PC-3 (cell line): ENCODE data around the gene ABL1. TPM values are rescaled to one million over a fixed set of nuclear protein-coding genes. Genes with fewer than 3 reads are reported as not detected.

Experiments used
- ATAC-seq: fragments of 200-7000 bp; cut with Tn5 transposase; 2 replicates; pipeline ENCODE4 v1.9.1; 2020; ENCODE audit warnings: mild to moderate bottlenecking, moderate library complexity
- BruUV-seq: library from RNA; stranded (reverse); fragments of 400-500 nt; replicated peaks from 2 replicates; lab custom pipeline; 2021; lab: Mats Ljungman, UMichigan
- CTCF ChIA-PET: fragments of 300-600 bp; sonication (Branson Sonifier 250); formaldehyde crosslinking; loops from one replicate; lab custom pipeline; 2022; ENCODE audit warnings: antibody characterized with exemption; lab: Charles Lee
- POLR2A ChIA-PET: fragments of 300-600 bp; sonication (Branson Sonifier 250); formaldehyde crosslinking; loops from one replicate; lab custom pipeline; 2022; ENCODE audit warnings: antibody characterized with exemption; ENCODE audit not compliant: unreplicated experiment; lab: Charles Lee
- DNase-seq: peaks from one replicate; pipeline ENCODE4 v3.0.0-alpha.2; 2015
- H2AFZ ChIP-seq: fragments of 300-600 bp; sonication (generic); 2 replicates; pipeline ENCODE4 v1.6.0; 2016; ENCODE audit warnings: antibody characterized with exemption, low read length
- H3F3A ChIP-seq: fragments of 300-600 bp; sonication (generic); one replicate; pipeline ENCODE4 v1.6.0; 2017; ENCODE audit warnings: antibody characterized with exemption, low read length, control low read depth, mild to moderate bottlenecking; ENCODE audit not compliant: unreplicated experiment
- H3K27ac ChIP-seq: fragments of 300-600 bp; sonication (generic); 2 replicates; pipeline ENCODE4 v1.5.1; 2016; ENCODE audit warnings: mild to moderate bottlenecking, low read length
- H3K27me3 ChIP-seq: fragments of 300-600 bp; sonication (generic); 2 replicates; pipeline ENCODE4 v1.6.1; 2016; ENCODE audit warnings: low read length, mixed read lengths
- H3K36me3 ChIP-seq: fragments of 300-600 bp; sonication (generic); 2 replicates; pipeline ENCODE4 v1.6.1; 2016; ENCODE audit warnings: low read depth, mixed run types, low read length, mixed read lengths
- H3K4me1 ChIP-seq: fragments of 300-600 bp; sonication (generic); 2 replicates; pipeline ENCODE4 v1.5.1; 2016; ENCODE audit warnings: low read length; ENCODE audit not compliant: insufficient read depth
- H3K4me2 ChIP-seq: fragments of 300-600 bp; sonication (generic); 2 replicates; pipeline ENCODE4 v1.6.0; 2016; ENCODE audit warnings: low read length
- H3K4me3 ChIP-seq: fragments of 300-600 bp; sonication (generic); 2 replicates; pipeline ENCODE4 v1.5.1; 2016; ENCODE audit warnings: mild to moderate bottlenecking, low read length, mixed read lengths
- H3K79me2 ChIP-seq: fragments of 300-600 bp; sonication (generic); 2 replicates; pipeline ENCODE4 v1.6.1; 2017; ENCODE audit warnings: low read length, mixed read lengths
- H3K9ac ChIP-seq: fragments of 300-600 bp; sonication (generic); 2 replicates; pipeline ENCODE4 v1.6.0; 2016; ENCODE audit warnings: mild to moderate bottlenecking, low read length
- H3K9me2 ChIP-seq: fragments of 300-600 bp; sonication (generic); replicated peaks from 2 replicates; pipeline ENCODE4 v1.6.1; 2016; ENCODE audit warnings: mixed run types, low read length, mixed read lengths
- H3K9me3 ChIP-seq: fragments of 300-600 bp; sonication (generic); 2 replicates; pipeline ENCODE4 v1.6.1; 2016; ENCODE audit warnings: low read length, mixed read lengths
- H4K20me1 ChIP-seq: fragments of 300-600 bp; sonication (generic); 2 replicates; pipeline ENCODE4 v1.6.1; 2016; ENCODE audit warnings: low read length, mixed read lengths
- CTCF ChIP-seq: fragments of 300-600 bp; sonication (generic); conservative IDR thresholded peaks from 2 replicates; pipeline ENCODE4 v1.5.1; 2017; ENCODE audit warnings: antibody characterized with exemption, low read depth, mild to moderate bottlenecking, low read length
- EZH2 ChIP-seq: fragments of 300-600 bp; sonication (generic); IDR thresholded peaks from one replicate; pipeline ENCODE4 v1.6.1; 2017; ENCODE audit warnings: antibody characterized with exemption, mild to moderate bottlenecking, low read length; ENCODE audit not compliant: unreplicated experiment
- EZH2phosphoT487 ChIP-seq: fragments of 300-600 bp; sonication (generic); IDR thresholded peaks from 2 replicates; pipeline ENCODE4 v1.6.1; 2018; ENCODE audit warnings: mild to moderate bottlenecking, antibody characterized with exemption, low read length, borderline replicate concordance
- intact Hi-C: fragments of 100-400 bp; cut with micrococcal nuclease; formaldehyde crosslinking; loops from 2 replicates; pipeline ENCODE4 v1.9.0; 2023
- total RNA-seq: library from RNA; depleted of rRNA; stranded (reverse); fragments of >200 nt; gene quantifications from 2 replicates; pipeline ENCODE4 v1.2.3, GENCODE V29; 2014

ABL1 gene
- total RNA-seq, 1 experiment from 2014 or later = 22.8 TPM

- BruUV-seq = no TSS peak
- Histone ChIP-seq H3K27ac (no peak overlapping the region), H3K9me3 (no peaks in the 10 kb centered on the region), H4K20me1 (no peaks in the 10 kb centered on the region), H3K79me2 (no peaks in the 10 kb centered on the region), H3K4me1 (no peaks in the 10 kb centered on the region), H3K27me3 (no peaks in the 10 kb centered on the region), H2AFZ (no peak overlapping the region), H3K36me3 (no peaks in the 10 kb centered on the region), H3K9ac (no peak overlapping the region), H3K9me2 (no peaks in the 10 kb centered on the region), H3K4me2 (no peak overlapping the region), H3F3A (no peaks in the 10 kb centered on the region), H3K4me3 (no peak overlapping the region)
- POLR2A ChIA-PET = interaction anchor here (0.6 kb wide), 1 partner anchor 37 kb away, joined by 4 read pairs; no protein-coding TSS in a partner anchor
- CTCF ChIA-PET = interaction anchor here (0.7 kb wide), 1 partner anchor 38 kb away, joined by 4 read pairs; no protein-coding TSS in a partner anchor
- DNase-seq (no peak), ATAC-seq (no peak)
- TF ChIP-seq CTCF (no peak), EZH2 (no peak), EZH2phosphoT487 (no peak)
- intact Hi-C loops = loop anchor here (5.0 kb wide), 1 partner anchor 37 kb away; no protein-coding TSS in a partner anchor
Observed at GRCh38 chr9:130895038-130895437, 60.0 kb downstream of the ABL1 start.

GRCh38 chr9:130895481-130896232 lies 60.6 kb downstream of the ABL1 start:
- Histone ChIP-seq H3K36me3 (no peaks in the 10 kb centered on the region), H3K27ac (no peak overlapping the region), H3K4me1 (no peaks in the 10 kb centered on the region), H3K79me2 (no peaks in the 10 kb centered on the region), H3K27me3 (no peaks in the 10 kb centered on the region), H3F3A (no peaks in the 10 kb centered on the region), H3K9me2 (no peaks in the 10 kb centered on the region), H3K9me3 (no peaks in the 10 kb centered on the region), H4K20me1 (no peaks in the 10 kb centered on the region), H3K4me2 (no peak overlapping the region), H2AFZ (no peak overlapping the region), H3K4me3 (no peak overlapping the region), H3K9ac (no peak overlapping the region)
- no peak for DNase-seq
- BruUV-seq = no TSS peak
- intact Hi-C loops = loop anchor here (5.0 kb wide), 1 partner anchor 37 kb away; no protein-coding TSS in a partner anchor
- peak; percentile 25; the same call in 1 of the 2 replicates for ATAC-seq
- CTCF ChIA-PET = interaction anchor here (0.6 to 0.7 kb wide), 2 partner anchors 37 to 103 kb away, joined by 3 to 4 read pairs; no protein-coding TSS in a partner anchor
- POLR2A ChIA-PET = interaction anchor here (0.6 kb wide), 1 partner anchor 37 kb away, joined by 4 read pairs; no protein-coding TSS in a partner anchor
- no peak for TF ChIP-seq EZH2
- TF ChIP-seq EZH2phosphoT487 = no peak
- TF ChIP-seq CTCF = no peak
